Testis (tissue), 3 donors: ENCODE measurements around the gene GUCY1A2. TPM values are rescaled to one million over a fixed set of nuclear protein-coding genes. Genes with fewer than 3 reads are reported as not detected.

Source experiments
- DNase-seq: peaks from one replicate; pipeline ENCODE4 v3.0.0-alpha.2; 2019
- H3K27ac ChIP-seq, 2 donors: fragments of 200-600 bp; sonication (generic); one replicate each; pipeline ENCODE4 v1.5.1; 2019
- H3K27me3 ChIP-seq: fragments of 200-600 bp; sonication (generic); one replicate; pipeline ENCODE4 v1.5.1; 2019
- H3K36me3 ChIP-seq: fragments of 200-600 bp; sonication (generic); one replicate; pipeline ENCODE4 v1.5.1; 2017; ENCODE audit warnings: low read depth; ENCODE audit errors: missing control alignments
- H3K4me1 ChIP-seq: fragments of 200-600 bp; sonication (generic); one replicate; pipeline ENCODE4 v1.5.1; 2019
- H3K4me3 ChIP-seq, 2 donors: fragments of 200-600 bp; sonication (generic); one replicate each; pipeline ENCODE4 v1.5.1; 2017 to 2019
- H3K9me3 ChIP-seq: fragments of 200-600 bp; sonication (generic); one replicate; pipeline ENCODE4 v1.5.1; 2017
- POLR2A ChIP-seq: fragments of 450-650 bp; IDR thresholded peaks from one replicate; pipeline ENCODE4 v1.6.1; 2017; ENCODE audit warnings: antibody characterized with exemption, mild to moderate bottlenecking, moderate library complexity
- WGBS, 2 donors: methylation state at CpG; one replicate each; pipeline ENCODE4 v1.1.5; 2018; 5-methylcytosine and 5-hydroxymethylcytosine counted together
- intact Hi-C: fragments of 100-400 bp; cut with DNase I; formaldehyde crosslinking; loops from one replicate; pipeline ENCODE4 v1.15.1; 2023; ENCODE audit warnings: low total_unique reads
- polyA plus RNA-seq: library from polyadenylated mRNA; stranded (reverse); fragments of 350-450 nt; fragmentation: Illumina TruSeq; extraction: RNeasy Lipid Tissue Mini Kit (QIAGEN cat#74804); gene quantifications from one replicate; pipeline ENCODE4 v1.2.3, GENCODE V29; 2014; ENCODE audit warnings: low read depth, low replicate concordance; ENCODE audit not compliant: insufficient read depth
- total RNA-seq, 2 donors: library from RNA; depleted of rRNA; stranded (reverse); fragments of >200 nt; gene quantifications; one replicate each; pipeline ENCODE4 v1.2.3, GENCODE V29; 2016
- TF ChIP-seq, protein P1 (sequence below), 3 experiments: fragments of 450-650 bp in 2 of 3; fragments of 200-600 bp in 1 of 3; sonication (generic) in 1 of 3; IDR thresholded peaks; one replicate each; pipeline ENCODE4 v1.5.1; 2016 to 2019; ENCODE audit warnings: antibody characterized with exemption in 3 of 3, mild to moderate bottlenecking in 2 of 3, moderate library complexity in 1 of 3

Gene GUCY1A2
- total and polyA plus RNA-seq, 3 donors from 2014 or later, result 3.4 to 7.4 (median 4.3) TPM

DNA sequence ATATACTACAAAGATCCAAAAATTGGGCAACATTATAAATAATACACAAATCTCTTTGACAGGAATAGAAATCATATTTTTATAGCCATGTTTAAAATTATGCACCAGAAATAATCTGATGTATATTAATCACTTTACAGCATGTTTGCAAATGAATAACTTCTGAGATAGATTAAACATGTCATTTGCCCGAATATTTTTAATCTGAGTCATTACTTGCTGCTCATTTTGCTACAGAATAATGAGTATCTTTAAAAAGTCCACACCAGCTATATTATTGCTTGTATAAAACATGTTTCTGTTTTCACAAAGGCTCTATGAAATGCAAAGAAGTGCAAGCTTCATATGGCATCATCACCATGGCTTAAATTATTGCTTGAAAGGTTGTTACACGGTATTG lies 336.8 kb downstream of the GUCY1A2 start:
- no peak for TF ChIP-seq POLR2A
- TF ChIP-seq, protein P1, sequence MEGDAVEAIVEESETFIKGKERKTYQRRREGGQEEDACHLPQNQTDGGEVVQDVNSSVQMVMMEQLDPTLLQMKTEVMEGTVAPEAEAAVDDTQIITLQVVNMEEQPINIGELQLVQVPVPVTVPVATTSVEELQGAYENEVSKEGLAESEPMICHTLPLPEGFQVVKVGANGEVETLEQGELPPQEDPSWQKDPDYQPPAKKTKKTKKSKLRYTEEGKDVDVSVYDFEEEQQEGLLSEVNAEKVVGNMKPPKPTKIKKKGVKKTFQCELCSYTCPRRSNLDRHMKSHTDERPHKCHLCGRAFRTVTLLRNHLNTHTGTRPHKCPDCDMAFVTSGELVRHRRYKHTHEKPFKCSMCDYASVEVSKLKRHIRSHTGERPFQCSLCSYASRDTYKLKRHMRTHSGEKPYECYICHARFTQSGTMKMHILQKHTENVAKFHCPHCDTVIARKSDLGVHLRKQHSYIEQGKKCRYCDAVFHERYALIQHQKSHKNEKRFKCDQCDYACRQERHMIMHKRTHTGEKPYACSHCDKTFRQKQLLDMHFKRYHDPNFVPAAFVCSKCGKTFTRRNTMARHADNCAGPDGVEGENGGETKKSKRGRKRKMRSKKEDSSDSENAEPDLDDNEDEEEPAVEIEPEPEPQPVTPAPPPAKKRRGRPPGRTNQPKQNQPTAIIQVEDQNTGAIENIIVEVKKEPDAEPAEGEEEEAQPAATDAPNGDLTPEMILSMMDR (IDR thresholded peaks at IDR 0.05), result no peak
- 83 to 91% methylated on average over 2 of the region's 2 CpGs for WGBS, 2 donors
- Histone ChIP-seq H3K9me3 (no peaks in the 10 kb centered on the region), H3K27ac (no peak overlapping the region), H3K27me3 (no peaks in the 10 kb centered on the region), H3K36me3 (no peaks in the 10 kb centered on the region), H3K4me3 (no peak overlapping the region), H3K4me1 (no peaks in the 10 kb centered on the region)
- no peak for DNase-seq
- intact Hi-C loops, result no loop called here

DNA sequence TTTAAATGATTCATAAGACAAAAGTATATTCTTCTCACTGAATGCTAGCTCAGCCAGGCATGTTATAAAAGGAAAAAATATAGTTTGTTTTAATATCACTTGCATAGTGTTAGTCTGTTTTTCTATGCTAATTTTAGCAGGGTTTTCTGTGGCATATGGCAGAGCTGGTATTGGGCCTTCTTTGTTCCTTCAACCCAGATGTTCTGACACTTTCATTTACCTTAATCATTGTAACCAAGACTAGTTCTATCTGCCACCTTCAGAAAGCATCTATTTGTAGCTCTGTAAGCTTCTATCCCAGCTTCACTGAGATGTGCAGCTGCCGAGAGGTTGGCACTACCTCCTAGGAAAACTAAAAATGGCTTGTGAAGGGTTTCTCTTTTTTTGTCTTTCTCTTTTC lies 338.7 kb downstream of the GUCY1A2 start:
- Histone ChIP-seq H3K27me3 (no peaks in the 10 kb centered on the region), H3K27ac (no peak overlapping the region), H3K4me3 (no peak overlapping the region), H3K4me1 (no peaks in the 10 kb centered on the region), H3K36me3 (no peaks in the 10 kb centered on the region), H3K9me3 (no peaks in the 10 kb centered on the region)
- intact Hi-C loops, result no loop called here
- no peak for DNase-seq
- WGBS, 2 donors, result 74 to 89% methylated on average over 1 of the region's 1 CpG
- TF ChIP-seq POLR2A, result no peak
- TF ChIP-seq, protein P1 (IDR thresholded peaks at IDR 0.05), result no peak

DNA sequence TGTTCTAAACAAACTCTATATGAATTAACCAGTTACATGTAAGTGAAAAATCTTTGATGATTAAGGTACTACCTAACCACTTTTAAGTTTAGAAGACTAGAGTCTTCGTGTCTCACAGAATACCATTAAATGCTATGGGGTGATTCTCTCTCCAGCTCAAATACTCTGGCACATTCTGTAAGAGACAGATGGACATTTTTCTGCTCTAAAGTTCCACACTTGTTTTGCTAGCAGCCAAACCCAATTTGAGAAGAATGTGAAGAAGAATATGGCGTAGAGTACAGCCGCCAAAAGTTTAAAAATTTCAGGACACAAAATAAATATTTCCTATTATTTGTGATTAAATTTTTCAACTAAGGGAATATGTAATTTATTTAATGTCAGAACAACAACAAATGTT lies 339.1 kb downstream of the GUCY1A2 start:
- Histone ChIP-seq H3K36me3 (no peaks in the 10 kb centered on the region), H3K27ac (no peak overlapping the region), H3K9me3 (no peaks in the 10 kb centered on the region), H3K4me1 (no peaks in the 10 kb centered on the region), H3K27me3 (no peaks in the 10 kb centered on the region), H3K4me3 (no peak overlapping the region)
- DNase-seq, result no peak
- no peak for TF ChIP-seq POLR2A
- TF ChIP-seq, protein P1 (IDR thresholded peaks at IDR 0.05), result no peak
- 84 to 85% methylated on average over 3 of the region's 3 CpGs for WGBS, 2 donors
- intact Hi-C loops, result no loop called here

DNA sequence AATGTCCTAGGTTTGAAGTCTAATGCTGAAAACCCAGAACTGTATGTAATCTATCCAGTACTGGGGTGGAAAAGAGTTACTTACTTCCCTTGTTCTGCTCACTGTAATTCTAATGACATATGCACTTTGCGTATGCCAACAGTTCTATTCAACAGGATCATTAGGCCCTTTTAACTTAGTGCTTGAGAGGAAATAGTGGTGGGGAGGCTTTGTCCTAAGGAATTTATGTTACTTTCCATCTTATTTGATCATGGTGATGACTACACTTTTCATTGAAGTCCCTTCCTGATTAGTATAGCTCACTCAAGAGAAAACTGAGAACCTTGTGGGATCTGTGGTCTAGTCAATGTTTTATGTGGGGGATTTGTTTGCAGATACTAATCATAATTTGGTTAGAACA lies 348.2 kb downstream of the GUCY1A2 start:
- Histone ChIP-seq H3K4me1 (no peaks in the 10 kb centered on the region), H3K36me3 (no peaks in the 10 kb centered on the region), H3K27me3 (no peaks in the 10 kb centered on the region), H3K9me3 (no peaks in the 10 kb centered on the region), H3K4me3 (no peak overlapping the region), H3K27ac (no peak overlapping the region)
- intact Hi-C loops, result no loop called here
- DNase-seq, result no peak
- 89 to 100% methylated on average over 1 of the region's 1 CpG for WGBS, 2 donors
- TF ChIP-seq POLR2A, result no peak
- TF ChIP-seq, protein P1 (IDR thresholded peaks at IDR 0.05), result no peak

DNA sequence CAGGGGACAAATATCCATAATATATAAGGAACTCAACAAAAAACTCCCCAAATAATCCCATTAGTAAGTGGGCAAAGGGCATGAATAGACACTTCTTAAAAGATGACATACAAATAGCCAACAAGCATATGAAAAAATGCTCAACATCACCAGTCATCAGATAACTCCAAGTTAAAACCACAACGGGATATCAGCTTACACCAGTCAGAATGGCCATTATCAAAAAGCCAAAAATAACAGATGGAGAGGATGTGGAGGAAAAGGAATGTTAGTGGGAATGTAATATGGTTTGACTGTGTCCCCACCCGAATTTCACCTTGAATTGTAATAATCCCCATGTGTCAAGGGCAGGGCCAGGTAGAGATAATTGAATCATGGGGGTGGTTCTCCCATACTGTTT lies 350.1 kb downstream of the GUCY1A2 start:
- H3K9me3 ChIP-seq, result no peaks in the 10 kb centered on the region
- no peak overlapping the region for H3K27ac ChIP-seq
- H3K27me3 ChIP-seq, result no peaks in the 10 kb centered on the region
- DNase-seq, result no peak
- intact Hi-C loops, result no loop called here
- TF ChIP-seq, protein P1 (IDR thresholded peaks at IDR 0.05), result no peak
- TF ChIP-seq POLR2A, result no peak
- no peaks in the 10 kb centered on the region for H3K4me1 ChIP-seq
- WGBS, 2 donors, result 47 to 72% methylated on average over 2 of the region's 2 CpGs
- H3K36me3 ChIP-seq, result no peaks in the 10 kb centered on the region
- no peak overlapping the region for H3K4me3 ChIP-seq
